GM19240 (cell line): ENCODE results near the gene TET1.
"Not testable (repeated sequence)": the region's sequence is repeated elsewhere in the genome, so short reads cannot be mapped to it uniquely, and the experiment has no call there.

Source experiments
- DNase-seq: peaks from one replicate; pipeline ENCODE4 v3.0.0; 2011; ENCODE audit warnings: low spot score; ENCODE audit not compliant: insufficient read length

TET1 gene

GRCh38 chr10:68697106-68697505 is 137.0 kb downstream of the TET1 start:
- DNase-seq, result no peak

DNA sequence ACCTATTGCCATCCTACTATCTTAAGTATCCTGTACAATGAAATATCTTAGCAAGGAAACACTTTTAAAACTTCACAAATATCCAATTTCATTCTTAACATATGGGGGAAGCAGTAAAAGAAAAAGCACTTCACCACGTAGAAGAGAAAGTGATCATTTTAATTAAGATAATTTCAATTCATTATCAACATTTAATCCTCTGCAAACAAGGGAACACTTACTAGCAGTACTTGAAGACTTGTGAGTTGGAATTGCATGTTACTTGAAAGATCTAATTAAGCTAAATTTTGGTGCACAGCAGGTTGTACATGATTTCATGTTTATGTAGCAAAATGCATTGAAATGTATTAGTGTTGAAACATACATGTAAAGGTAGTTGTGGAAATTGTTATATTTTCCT is 140.1 kb downstream of the TET1 start:
- DNase-seq, result no peak

DNA sequence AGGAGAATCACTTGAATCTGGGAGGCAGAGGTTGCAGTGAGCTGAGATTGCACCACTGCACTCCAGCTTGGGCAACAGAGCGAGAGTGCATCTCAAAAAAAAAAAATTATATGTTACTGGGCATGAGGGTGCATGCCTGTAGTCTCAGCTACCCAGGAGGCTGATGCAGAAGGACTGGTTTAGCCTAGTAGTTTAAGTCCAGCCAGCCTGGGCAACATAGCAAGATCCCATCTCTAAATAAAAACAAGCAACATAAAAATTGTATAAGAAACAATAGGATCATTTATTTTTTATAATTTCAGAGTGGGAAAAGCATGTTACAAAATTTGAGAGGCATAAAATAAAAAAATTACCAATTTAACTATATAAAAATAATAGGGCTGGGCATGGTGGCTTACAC is 145.4 kb downstream of the TET1 start:
- DNase-seq, result no peak

DNA sequence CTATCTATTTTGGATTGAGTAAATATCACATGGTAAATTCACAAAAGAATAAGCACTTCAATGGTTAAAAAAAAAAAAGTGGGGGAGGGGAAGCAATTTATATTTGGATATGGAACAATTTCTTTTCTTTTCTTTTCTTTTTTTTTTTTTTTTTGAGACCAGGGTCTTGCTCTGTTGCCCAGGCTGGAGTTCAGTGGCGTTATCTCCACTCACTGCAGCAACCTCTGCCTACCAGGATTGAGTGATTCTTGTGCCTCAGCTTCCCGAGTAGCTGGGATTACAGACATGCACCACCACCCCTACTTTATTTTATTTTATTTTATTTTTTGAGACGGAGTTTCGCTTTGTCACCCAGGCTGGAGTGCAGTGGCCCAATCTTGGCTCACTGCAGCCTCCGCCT is 148.8 kb downstream of the TET1 start:
- DNase-seq, result not testable (repeated sequence)

DNA sequence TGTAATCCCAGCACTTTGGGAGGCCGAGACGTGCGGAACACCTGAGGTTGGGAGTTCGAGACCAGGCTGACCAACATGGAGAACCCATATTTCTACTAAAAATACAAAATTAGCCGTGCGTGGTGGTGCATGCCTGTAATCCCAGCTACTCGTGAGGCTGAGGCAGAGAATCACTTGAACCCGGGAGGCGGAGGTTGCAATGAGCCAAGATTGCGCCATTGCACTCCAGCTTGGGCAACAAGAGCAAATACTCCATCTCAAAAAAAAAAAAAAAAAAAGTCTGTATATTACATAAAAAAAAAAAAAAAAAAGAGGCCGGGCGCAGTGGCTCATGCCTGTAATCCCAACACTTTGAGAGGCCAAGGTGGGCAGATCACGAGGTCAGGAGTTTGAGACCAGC is 152.9 kb downstream of the TET1 start:
- DNase-seq, result not testable (repeated sequence)

- no peak for DNase-seq
These were observed 157.3 kb downstream of the TET1 start for GRCh38 chr10:68717435-68717834.

- DNase-seq, result peak; percentile 64
These were observed 160.9 kb downstream of the TET1 start, which contains the start of gene CCAR1 for GRCh38 chr10:68720793-68721672. CCAR1 (plus strand) TSS chr10:68721239; CDS start chr10:68722505, 1,266 bp downstream.

DNA sequence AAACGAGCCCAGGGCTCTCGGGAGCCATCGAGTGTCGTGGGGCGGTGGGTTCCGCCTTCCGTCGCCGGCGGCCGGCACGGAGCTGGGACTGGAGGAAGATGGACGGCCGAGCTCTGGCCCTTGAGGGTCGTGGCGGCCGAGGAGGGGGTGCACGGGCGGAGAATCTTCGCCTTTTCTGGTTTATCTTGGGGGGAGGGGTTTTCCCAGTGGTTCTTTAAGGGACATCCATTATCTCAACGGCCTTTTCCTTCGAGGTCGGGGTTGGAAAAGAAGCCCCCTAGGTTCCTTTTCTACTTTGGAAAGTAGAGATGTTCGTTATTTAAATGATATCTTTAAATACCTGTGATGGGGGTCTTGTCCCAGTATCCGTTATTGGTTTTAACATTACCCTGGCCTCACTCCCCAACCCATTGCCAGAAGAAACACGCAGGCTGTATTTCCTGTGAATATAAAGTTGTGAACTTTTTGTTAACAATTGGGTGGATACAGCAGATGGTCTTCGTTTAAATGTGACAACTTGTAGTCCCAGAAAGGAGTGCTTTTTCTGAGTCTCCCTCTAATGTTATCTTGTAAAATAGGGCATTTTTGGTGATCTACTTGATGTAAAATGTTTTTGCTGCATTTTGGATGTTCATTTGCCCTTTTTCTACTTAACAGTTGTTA is 161.7 kb downstream of the TET1 start:
- DNase-seq, result no peak

DNA sequence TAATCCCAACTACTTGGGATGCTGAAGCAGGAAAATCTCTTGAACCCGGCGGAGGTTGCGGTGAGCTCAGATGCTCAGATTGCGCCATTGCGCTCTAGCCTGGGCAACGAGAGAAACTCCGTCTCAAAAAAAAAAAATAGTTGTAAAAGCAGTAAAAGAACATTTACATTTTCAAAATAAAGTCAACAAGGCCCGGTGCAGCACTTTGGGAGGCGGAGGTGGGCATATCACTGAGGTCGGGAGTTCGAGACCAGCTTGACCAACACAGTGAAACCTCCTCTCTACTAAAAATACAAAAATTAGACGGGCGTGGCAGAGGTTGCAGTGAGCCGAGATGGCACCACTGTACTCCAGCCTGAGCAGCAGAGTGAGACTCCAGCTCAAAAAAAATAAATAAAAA is 164.9 kb downstream of the TET1 start:
- DNase-seq, result no peak

DNA sequence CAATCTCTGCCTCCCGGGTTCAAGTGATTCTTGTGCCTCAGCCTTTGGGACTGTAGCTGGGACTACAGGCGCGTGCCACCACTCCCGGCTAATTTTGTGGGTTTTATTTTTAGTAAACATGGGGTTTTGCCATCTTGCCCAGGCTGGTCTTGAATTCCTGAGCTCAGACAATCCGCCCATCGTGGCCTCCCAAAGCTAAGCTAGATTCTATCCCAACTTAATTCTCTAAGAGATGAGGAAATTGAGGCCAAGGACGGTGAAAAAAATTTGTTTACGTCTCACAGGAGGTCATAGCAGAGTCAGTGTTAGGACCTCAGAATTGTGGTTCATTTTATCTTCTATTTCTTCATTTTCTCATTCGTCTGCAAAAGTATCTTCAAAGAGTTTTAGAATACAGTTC is 167.0 kb downstream of the TET1 start:
- no peak for DNase-seq

DNA sequence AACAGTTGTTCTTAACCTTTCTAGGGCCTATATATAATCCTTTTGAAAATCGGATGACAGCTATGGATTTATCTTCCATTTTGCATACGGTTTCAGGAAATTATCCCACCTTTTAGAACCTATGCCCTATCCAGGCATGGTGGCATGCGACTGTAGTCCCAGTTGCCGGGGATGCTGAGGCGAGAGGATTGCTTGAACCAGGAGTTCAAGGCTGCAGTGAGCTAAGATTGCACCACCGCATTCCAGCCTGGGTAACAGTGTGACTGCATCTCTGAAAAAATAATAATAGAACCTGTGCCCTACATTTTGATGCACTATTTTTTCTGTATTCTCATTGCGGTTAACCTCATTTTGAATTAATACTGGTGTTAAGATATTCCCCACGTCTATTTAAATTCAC is 172.5 kb downstream of the TET1 start:
- no peak for DNase-seq

DNA sequence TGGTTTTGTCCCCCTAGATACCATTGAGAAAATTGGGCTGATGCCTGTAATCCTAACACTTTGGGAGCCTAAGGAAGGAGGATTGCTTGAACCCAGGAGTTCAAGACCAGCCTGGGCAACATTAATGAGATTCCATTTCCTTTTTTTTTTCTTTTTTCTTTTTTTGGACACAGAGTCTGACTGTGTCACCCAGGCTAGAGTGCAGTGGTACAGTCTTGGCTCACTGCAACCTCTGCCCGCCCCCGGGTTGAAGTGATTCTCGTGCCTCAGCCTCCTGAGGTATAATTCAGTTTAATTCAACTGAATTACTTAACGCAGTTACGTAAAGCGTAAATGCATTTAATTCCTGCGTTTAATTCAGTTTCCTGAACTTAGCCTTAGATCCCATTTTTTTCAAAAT is 174.2 kb downstream of the TET1 start:
- DNase-seq, result no peak

DNA sequence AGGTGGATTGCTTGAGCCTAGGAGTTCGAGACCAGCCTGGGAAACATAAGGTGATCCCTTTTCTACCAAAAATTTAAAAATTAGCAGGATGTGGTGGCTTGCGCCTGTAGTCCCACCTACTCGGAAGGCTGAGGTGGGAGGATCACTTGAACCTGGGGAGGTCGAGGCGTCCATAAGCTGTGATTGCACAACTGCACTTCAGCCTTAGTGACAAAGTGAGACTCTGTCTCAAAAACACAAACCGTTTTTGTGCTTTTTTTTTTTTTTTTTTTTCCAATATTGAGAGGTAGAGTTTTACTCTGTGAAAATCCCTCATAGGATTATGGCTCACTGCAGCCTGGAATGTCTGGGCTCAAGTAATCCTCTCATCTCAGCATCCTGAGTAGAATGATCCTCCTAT is 175.0 kb downstream of the TET1 start:
- no peak for DNase-seq

DNA sequence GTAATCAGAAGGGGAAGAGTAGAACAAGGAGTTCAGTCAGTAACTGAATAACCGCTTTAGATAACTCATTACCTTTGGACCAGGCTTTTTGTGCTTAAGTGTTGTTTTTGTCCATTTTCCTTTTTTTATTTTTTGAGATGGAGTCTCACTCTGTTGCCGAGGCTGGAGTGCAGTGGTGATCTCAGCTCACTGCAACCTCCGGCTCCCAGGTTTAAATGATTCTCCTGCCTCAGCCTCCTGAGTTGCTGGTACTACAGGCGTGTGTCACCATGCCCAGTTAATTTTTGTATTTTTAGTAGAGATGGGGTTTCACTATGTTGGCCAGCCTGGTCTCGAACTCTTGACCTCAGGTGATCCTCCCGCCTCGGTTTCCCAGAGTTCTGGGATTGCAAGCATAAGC is 175.6 kb downstream of the TET1 start:
- not testable (repeated sequence) for DNase-seq

DNA sequence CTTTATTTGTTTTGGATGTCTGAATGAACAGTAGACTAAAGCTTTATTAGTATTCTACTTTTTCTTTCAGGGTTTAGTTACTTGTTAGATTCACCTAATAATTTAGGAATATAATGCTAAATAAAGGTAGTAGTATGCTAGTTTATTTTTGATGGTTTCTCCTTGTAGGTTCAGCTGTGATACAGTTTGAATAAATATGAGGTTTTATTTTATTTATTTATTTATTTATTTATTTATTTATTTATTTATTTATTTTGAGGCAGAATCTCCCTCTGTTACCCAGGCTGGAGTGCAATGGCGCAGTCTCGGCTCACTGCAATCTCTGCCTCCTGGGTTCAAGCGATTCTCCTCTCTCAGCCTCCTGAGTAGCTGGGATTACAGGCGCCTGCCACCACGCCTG is 180.5 kb downstream of the TET1 start:
- DNase-seq, result not testable (repeated sequence)

- DNase-seq, result no peak
These were observed 182.3 kb downstream of the TET1 start for GRCh38 chr10:68742397-68742796.
